GM12801 (cell line): ENCODE data around the gene TIGD3.

Experiments
- TF ChIP-seq, protein P1 (sequence below): IDR thresholded peaks from one replicate; pipeline ENCODE4 v1.5.1; 2011; ENCODE audit warnings: control low read depth; ENCODE audit not compliant: insufficient read length; ENCODE audit errors: extremely low read depth

The TIGD3 gene

DNA sequence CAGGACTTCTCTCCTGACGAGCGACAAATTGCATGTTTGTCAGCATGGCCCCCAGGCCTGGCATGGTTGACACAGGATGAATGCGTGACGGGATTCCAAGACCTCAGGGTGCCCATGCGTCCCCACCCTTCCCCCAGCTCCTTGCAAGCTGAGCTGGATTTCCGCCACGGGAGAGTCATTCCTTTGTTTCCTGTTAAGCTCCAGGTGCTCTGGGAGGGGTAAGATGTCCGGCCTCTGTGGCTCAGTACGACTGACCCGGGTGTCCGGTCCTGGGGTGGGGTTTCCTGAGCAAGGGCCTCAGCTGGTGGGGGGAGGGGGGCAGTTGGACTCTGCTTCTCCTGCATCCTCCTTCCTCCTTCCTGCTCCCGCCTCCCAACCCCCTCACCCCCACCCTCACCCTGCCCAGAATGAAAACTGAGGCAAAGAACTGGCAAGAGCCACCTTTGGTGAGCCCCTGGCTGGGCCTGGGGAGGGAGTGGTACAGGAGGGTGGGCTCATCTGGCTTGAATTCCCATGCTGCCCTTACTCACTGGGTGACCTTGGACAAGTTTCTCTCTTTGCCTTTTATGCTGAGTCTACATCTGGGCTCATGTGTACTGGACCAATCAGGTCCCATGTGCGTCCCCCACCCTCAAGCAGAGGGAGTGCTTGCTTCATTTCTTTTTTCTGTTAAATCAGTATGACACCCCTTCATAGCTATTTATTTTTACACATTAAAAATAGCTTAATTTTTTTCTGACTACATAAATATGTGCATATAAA, 37.3 kb upstream of the TIGD3 start:
- TF ChIP-seq, protein P1, sequence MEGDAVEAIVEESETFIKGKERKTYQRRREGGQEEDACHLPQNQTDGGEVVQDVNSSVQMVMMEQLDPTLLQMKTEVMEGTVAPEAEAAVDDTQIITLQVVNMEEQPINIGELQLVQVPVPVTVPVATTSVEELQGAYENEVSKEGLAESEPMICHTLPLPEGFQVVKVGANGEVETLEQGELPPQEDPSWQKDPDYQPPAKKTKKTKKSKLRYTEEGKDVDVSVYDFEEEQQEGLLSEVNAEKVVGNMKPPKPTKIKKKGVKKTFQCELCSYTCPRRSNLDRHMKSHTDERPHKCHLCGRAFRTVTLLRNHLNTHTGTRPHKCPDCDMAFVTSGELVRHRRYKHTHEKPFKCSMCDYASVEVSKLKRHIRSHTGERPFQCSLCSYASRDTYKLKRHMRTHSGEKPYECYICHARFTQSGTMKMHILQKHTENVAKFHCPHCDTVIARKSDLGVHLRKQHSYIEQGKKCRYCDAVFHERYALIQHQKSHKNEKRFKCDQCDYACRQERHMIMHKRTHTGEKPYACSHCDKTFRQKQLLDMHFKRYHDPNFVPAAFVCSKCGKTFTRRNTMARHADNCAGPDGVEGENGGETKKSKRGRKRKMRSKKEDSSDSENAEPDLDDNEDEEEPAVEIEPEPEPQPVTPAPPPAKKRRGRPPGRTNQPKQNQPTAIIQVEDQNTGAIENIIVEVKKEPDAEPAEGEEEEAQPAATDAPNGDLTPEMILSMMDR: no peak

DNA sequence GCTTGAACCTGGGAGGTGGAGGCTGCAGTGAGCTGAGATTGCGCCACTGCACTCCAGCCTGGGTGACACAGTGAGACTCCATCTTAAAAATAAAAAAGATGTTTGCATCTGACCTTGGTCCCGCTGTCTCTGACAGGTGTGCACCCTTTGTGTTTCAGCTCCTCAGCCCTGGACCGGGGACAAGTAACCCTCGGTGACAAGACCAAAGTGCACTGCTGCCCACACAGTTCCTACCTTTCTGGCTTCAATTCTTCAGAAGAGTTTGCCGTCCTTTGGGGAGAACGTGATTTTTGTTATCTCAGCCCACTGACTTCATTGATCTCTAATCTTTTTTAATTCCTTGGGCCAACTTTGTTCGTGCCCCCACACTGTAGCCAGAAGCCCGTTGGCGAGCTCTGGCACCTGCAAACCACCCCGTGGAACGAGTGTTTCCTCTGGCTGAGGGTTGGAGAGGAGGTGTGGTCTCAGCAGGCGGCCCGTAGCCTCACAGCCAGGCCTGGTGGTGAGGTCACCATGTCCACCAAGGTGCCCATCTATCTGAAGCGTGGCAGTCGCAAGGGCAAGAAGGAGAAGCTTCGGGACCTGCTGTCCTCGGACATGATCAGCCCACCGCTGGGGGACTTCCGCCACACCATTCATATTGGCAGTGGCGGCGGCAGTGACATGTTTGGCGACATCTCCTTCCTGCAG, 34.0 kb upstream of the TIGD3 start:
- TF ChIP-seq, protein P1: no peak

DNA sequence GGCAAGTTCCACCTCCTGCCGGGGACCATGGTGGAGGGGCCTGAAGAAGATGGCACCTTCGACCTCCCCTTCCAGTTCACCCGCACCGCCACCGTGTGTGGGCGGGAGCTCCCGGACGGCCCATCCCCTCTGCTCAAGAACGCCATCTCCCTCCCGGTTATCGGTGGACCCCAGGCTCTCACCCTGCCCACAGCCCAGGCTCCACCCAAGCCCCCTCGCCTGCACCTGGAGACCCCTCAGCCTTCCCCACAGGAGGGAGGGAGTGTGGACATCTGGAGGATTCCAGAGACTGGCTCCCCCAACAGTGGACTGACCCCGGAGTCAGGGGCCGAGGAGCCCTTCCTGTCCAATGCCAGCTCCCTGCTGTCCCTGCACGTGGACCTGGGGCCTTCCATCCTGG, 33.5 kb upstream of the TIGD3 start:
- TF ChIP-seq, protein P1: no peak

DNA sequence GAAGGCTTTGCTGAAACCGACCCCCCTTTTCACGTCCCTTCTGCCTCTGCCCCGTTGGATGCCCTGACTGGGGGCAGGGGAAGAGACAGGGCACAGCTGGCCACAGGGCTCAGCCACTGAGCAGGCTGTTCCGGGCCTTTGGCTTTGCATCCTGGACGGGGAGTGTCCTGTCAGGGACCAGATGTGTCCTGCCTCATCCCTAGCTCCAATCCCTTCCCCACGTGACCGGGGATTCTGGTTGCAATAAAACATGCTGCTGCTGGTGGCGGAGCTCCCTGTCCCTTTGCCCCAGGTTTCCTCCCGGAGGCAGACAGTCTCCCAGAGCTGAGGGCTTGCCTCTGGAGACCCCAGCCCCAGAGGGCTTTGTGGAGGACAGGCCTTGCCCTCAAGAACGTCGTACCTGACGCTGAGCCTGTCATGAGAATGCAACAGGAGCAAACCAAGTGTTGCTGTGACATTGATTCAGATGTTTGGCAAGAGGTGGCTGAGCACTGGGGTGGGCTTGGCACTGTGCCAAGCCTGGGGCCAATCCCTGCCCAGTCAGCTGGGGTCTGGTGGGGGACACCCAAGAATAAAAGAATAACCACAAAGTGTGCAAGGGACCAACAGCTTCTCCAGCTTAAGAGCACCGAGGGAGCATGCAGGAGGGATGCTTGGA, 32.6 kb upstream of the TIGD3 start:
- TF ChIP-seq, protein P1: no peak

DNA sequence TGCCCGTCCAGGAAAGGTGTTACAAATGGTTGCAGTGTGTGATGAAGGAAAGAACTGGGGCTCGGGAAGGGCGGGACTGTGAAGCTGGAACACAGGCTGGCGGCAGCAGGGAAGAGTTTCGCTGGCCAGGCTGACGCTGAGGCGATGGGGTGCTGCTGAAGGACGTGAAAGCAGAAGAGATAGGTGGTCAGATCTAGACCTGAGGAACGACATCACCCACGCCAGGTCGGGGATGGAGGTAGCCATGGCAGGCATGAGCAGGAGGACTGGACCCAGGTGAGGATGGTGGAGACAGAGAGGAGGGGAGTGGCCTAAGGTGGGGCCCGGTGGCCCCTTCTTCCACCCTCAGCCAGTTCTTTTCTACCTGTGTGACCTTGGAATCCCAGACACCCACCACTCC, 30.7 kb upstream of the TIGD3 start:
- TF ChIP-seq, protein P1: no peak

DNA sequence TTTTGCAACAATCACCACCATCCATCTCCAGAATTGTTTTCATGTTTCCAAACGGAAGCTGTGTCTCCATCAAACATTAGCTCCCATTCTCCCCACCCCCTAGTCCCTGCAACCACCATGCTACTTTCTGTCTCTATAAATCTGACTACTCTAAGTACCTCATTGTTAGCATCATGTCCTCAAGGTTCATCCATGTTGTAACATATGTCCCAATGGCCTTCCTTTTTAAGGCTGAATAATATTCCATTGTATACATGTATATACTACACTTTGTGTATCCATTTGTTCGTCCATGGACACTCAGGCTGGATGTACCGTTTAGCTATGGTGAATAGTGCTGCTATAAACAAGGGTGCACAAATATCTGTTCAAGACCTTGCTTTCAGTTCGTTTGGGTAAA, 29.1 kb upstream of the TIGD3 start:
- TF ChIP-seq, protein P1: no peak

DNA sequence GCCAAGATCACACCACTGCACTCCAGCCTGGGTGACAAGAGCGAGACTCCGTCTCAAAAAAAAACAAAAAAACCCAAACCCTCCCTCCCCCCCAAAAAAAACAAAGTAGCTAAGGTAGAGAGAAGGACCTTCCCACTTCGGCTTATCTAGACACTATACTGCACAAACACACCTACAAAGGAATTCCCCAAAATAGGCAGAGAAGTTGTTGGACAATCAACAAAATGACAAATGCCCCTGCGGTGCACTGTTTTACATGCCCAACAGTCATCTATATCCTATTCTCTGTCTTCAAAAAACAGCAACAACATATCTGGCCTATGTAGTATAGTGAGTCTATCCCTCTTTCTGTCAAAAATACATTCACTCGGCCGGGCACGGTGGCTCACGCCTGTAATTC, 27.5 kb upstream of the TIGD3 start:
- TF ChIP-seq, protein P1: no peak
